IMR-90 (cell line): ENCODE measurements around the gene MAB21L4. TPM values are rescaled to one million over a fixed set of nuclear protein-coding genes. Genes with fewer than 3 reads are reported as not detected.

Experiments used
- ATAC-seq: fragments of 200-7000 bp; cut with Tn5 transposase; 2 replicates; pipeline ENCODE4 v1.9.1; 2020; ENCODE audit warnings: low read depth, mild to moderate bottlenecking, moderate library complexity
- BruUV-seq: library from RNA; stranded (reverse); fragments of 400-500 nt; replicated peaks from 2 replicates; lab custom pipeline; 2021; lab: Mats Ljungman, UMichigan
- CTCF ChIA-PET: fragments of 300-600 bp; formaldehyde crosslinking; extraction: SDS; loops from one replicate; lab custom pipeline; 2021; ENCODE audit warnings: antibody characterized with exemption; lab: Yijun Ruan, JAX
- POLR2A ChIA-PET: fragments of 300-600 bp; sonication (Branson Sonifier 250); formaldehyde crosslinking; loops from one replicate; lab custom pipeline; 2022; ENCODE audit warnings: antibody characterized with exemption; ENCODE audit not compliant: unreplicated experiment; lab: Charles Lee
- DNase-seq: peaks from one replicate; pipeline ENCODE4 v3.0.0; 2013
- H2AFZ ChIP-seq: replicated peaks from 2 replicates; pipeline ENCODE3; 2013; ENCODE audit warnings: low read length, mild to moderate bottlenecking; ENCODE audit not compliant: poor library complexity
- H2AK5ac ChIP-seq: 2 replicates; pipeline ENCODE4 v1.6.1; 2013; ENCODE audit warnings: low read depth, low read length, inconsistent platforms
- H2AK9ac ChIP-seq: replicated peaks from 2 replicates; pipeline ENCODE3; 2013; ENCODE audit warnings: mild to moderate bottlenecking, low read depth, low read length, moderate library complexity; ENCODE audit not compliant: poor library complexity
- H2BK120ac ChIP-seq: 2 replicates; pipeline ENCODE4 v1.6.1; 2013; ENCODE audit warnings: low read depth, low read length, inconsistent platforms
- H2BK15ac ChIP-seq: 3 replicates; pipeline ENCODE4 v1.6.1; 2013; ENCODE audit warnings: low read depth, low read length, inconsistent platforms
- H2BK20ac ChIP-seq: 2 replicates; pipeline ENCODE4 v1.6.1; 2013; ENCODE audit warnings: low read depth, mild to moderate bottlenecking, inconsistent platforms, low read length, moderate library complexity
- H2BK5ac ChIP-seq: 2 replicates; pipeline ENCODE4 v1.6.1; 2013; ENCODE audit warnings: mild to moderate bottlenecking, low read depth, low read length, inconsistent platforms; ENCODE audit not compliant: poor library complexity, severe bottlenecking
- H3K14ac ChIP-seq: replicated peaks from 2 replicates; pipeline ENCODE4 v1.6.1; 2013; ENCODE audit warnings: low read depth, low read length, inconsistent platforms
- H3K18ac ChIP-seq: 2 replicates; pipeline ENCODE4 v1.6.1; 2013; ENCODE audit warnings: low read depth, low read length, control low read depth
- H3K23ac ChIP-seq: 2 replicates; pipeline ENCODE4 v1.6.1; 2013; ENCODE audit warnings: low read depth, low read length, inconsistent platforms
- H3K27ac ChIP-seq: 2 replicates; pipeline ENCODE4 v1.5.1; 2013; ENCODE audit warnings: mild to moderate bottlenecking, control low read depth, low read length; ENCODE audit not compliant: insufficient read depth
- H3K27me3 ChIP-seq: 2 replicates; pipeline ENCODE4 v1.6.1; 2013; ENCODE audit warnings: low read length; ENCODE audit not compliant: control insufficient read depth, insufficient read depth
- H3K36me3 ChIP-seq: 2 replicates; pipeline ENCODE4 v1.6.1; 2013; ENCODE audit warnings: low read length, mixed read lengths; ENCODE audit not compliant: control insufficient read depth, insufficient read depth
- H3K4ac ChIP-seq: 2 replicates; pipeline ENCODE4 v1.6.1; 2013; ENCODE audit warnings: low read depth, low read length, inconsistent platforms
- H3K4me1 ChIP-seq: 2 replicates; pipeline ENCODE4 v1.6.1; 2013; ENCODE audit warnings: low read length, mixed read lengths; ENCODE audit not compliant: control insufficient read depth, insufficient read depth
- H3K4me2 ChIP-seq: 2 replicates; pipeline ENCODE4 v1.6.1; 2013; ENCODE audit warnings: low read depth, mild to moderate bottlenecking, control low read depth, low read length, moderate library complexity
- H3K4me3 ChIP-seq: 2 replicates; pipeline ENCODE4 v1.5.1; 2013; ENCODE audit warnings: low read depth, mild to moderate bottlenecking, control low read depth, low read length, moderate library complexity; ENCODE audit not compliant: insufficient read depth
- H3K56ac ChIP-seq: 2 replicates; pipeline ENCODE4 v1.6.1; 2013; ENCODE audit warnings: low read length, inconsistent platforms; ENCODE audit not compliant: insufficient read depth; ENCODE audit errors: extremely low read depth
- H3K79me1 ChIP-seq, 2 experiments: 2 replicates each; pipeline ENCODE4 v1.6.1; 2013; ENCODE audit warnings: low read length in 2 of 2, inconsistent platforms in 1 of 2, low read depth in 1 of 2
- H3K9ac ChIP-seq: 2 replicates; pipeline ENCODE4 v1.6.1; 2013; ENCODE audit warnings: low read depth, low read length, control low read depth
- H3K9me1 ChIP-seq: 2 replicates; pipeline ENCODE4 v1.6.1; 2013; ENCODE audit warnings: low read length, inconsistent platforms; ENCODE audit not compliant: insufficient read depth
- H3K9me3 ChIP-seq: 2 replicates; pipeline ENCODE4 v1.6.1; 2013; ENCODE audit warnings: low read length; ENCODE audit not compliant: control insufficient read depth, insufficient read depth
- H4K20me1 ChIP-seq: 2 replicates; pipeline ENCODE4 v1.6.1; 2013; ENCODE audit warnings: low read length, inconsistent platforms; ENCODE audit not compliant: insufficient read depth
- H4K5ac ChIP-seq: 2 replicates; pipeline ENCODE4 v1.6.1; 2013; ENCODE audit warnings: mild to moderate bottlenecking, low read depth, low read length, control low read depth
- H4K8ac ChIP-seq, 2 experiments: 2 replicates each; pipeline ENCODE4 v1.6.1; 2013; ENCODE audit warnings: low read depth in 2 of 2, low read length in 2 of 2, control low read depth in 1 of 2, inconsistent platforms in 1 of 2
- H4K91ac ChIP-seq: 2 replicates; pipeline ENCODE4 v1.6.1; 2013; ENCODE audit warnings: low read depth, low read length, inconsistent platforms; ENCODE audit not compliant: insufficient read depth
- BHLHE40 ChIP-seq: fragments of 150-350 bp; IDR thresholded peaks from 2 replicates; pipeline ENCODE4 v1.6.1; 2016; ENCODE audit warnings: mild to moderate bottlenecking, low read depth, low read length
- CEBPB ChIP-seq: IDR thresholded peaks from 2 replicates; pipeline ENCODE4 v1.6.1; 2012; ENCODE audit warnings: low read depth, low read length, improper control_type of control experiment
- CHD1 ChIP-seq: IDR thresholded peaks from 2 replicates; pipeline ENCODE4 v1.6.1; 2012; ENCODE audit warnings: low read depth, low read length, improper control_type of control experiment
- CTCF ChIP-seq: conservative IDR thresholded peaks from 2 replicates; pipeline ENCODE4 v1.5.1; 2012; ENCODE audit warnings: mild to moderate bottlenecking, low read depth, low read length, improper control_type of control experiment
- FOS ChIP-seq: fragments of 150-350 bp; IDR thresholded peaks from 2 replicates; pipeline ENCODE4 v1.6.1; 2016; ENCODE audit warnings: low read depth, low read length
- MAFK ChIP-seq: IDR thresholded peaks from 2 replicates; pipeline ENCODE4 v1.6.1; 2012; ENCODE audit warnings: low read depth, low read length, improper control_type of control experiment
- MAZ ChIP-seq: IDR thresholded peaks from 2 replicates; pipeline ENCODE4 v1.6.1; 2012; ENCODE audit warnings: low read depth, mild to moderate bottlenecking, low read length, improper control_type of control experiment, moderate library complexity, borderline replicate concordance
- MXI1 ChIP-seq: IDR thresholded peaks from 2 replicates; pipeline ENCODE4 v1.6.1; 2012; ENCODE audit warnings: low read depth, mild to moderate bottlenecking, low read length, moderate library complexity, borderline replicate concordance
- NFE2L2 ChIP-seq: fragments of 150-350 bp; IDR thresholded peaks from 2 replicates; pipeline ENCODE4 v1.6.1; 2016; ENCODE audit warnings: low read depth, mild to moderate bottlenecking, low read length
- POLR2A ChIP-seq: IDR thresholded peaks from 2 replicates; pipeline ENCODE4 v1.6.1; 2012; ENCODE audit warnings: mild to moderate bottlenecking, low read depth, low read length
- RAD21 ChIP-seq: IDR thresholded peaks from 2 replicates; pipeline ENCODE4 v1.6.1; 2012; ENCODE audit warnings: low read length, improper control_type of control experiment
- RCOR1 ChIP-seq: IDR thresholded peaks from 2 replicates; pipeline ENCODE4 v1.6.1; 2012; ENCODE audit warnings: mild to moderate bottlenecking, low read length, improper control_type of control experiment; ENCODE audit not compliant: insufficient replicate concordance
- RFX5 ChIP-seq: IDR thresholded peaks from 2 replicates; pipeline ENCODE4 v1.8.0; 2012; ENCODE audit warnings: low read depth, mild to moderate bottlenecking, low read length, moderate library complexity
- SMC3 ChIP-seq: fragments of 150-350 bp; IDR thresholded peaks from 2 replicates; pipeline ENCODE4 v1.6.1; 2016; ENCODE audit warnings: low read depth, mild to moderate bottlenecking, antibody characterized with exemption, low read length, moderate library complexity
- WGBS, 2 experiments: methylation state at CpG; one replicate each; pipeline versions ENCODE4 v1.1.5 to v1.1.7; 2013; ENCODE audit warnings: missing lambda C conversion rate in 2 of 2; ENCODE audit not compliant: insufficient read length in 1 of 2; ENCODE audit errors: extremely low coverage in 2 of 2; 5-methylcytosine and 5-hydroxymethylcytosine counted together
- dilution Hi-C: fragments of 300-500 bp; cut with HindIII; formaldehyde crosslinking; loops from one replicate; pipeline ENCODE4 v1.14.3; 2018; ENCODE audit warnings: low sequenced_read_pairs; ENCODE audit not compliant: unreplicated experiment
- in situ Hi-C: fragments of 300-500 bp; cut with MboI; formaldehyde crosslinking; loops from 3 replicates; pipeline ENCODE4 v1.14.3; 2019; ENCODE audit warnings: low sequenced_read_pairs, inconsistent platforms, mixed read lengths
- intact Hi-C: fragments of 100-400 bp; cut with micrococcal nuclease; formaldehyde crosslinking; loops from 2 replicates; pipeline ENCODE4 v1.10.0; 2022
- polyA plus RNA-seq, 3 experiments: library from polyadenylated mRNA; depleted of rRNA; stranded (reverse); fragments of >200 nt; gene quantifications; 2 replicates each; pipeline ENCODE4 v1.2.3, GENCODE V29; 2012; ENCODE audit warnings: low replicate concordance in 1 of 3
- total RNA-seq: library from RNA; depleted of rRNA; stranded (reverse); fragments of >200 nt; gene quantifications from 2 replicates; pipeline ENCODE4 v1.2.3, GENCODE V29; 2012
- TF ChIP-seq, protein P1 (sequence below): fragments of 150-350 bp; IDR thresholded peaks from 2 replicates; pipeline ENCODE4 v1.6.1; 2017; ENCODE audit warnings: mild to moderate bottlenecking, antibody characterized with exemption, low read length, low read depth
- TF ChIP-seq, protein P2 (sequence below): fragments of 150-350 bp; IDR thresholded peaks from 2 replicates; pipeline ENCODE4 v1.6.1; 2016; ENCODE audit warnings: low read depth, mild to moderate bottlenecking, low read length, moderate library complexity, borderline replicate concordance

Gene MAB21L4
- total and polyA plus RNA-seq, 2 of the 4 experiments (the other 2 are of a cell fraction), result not detected

DNA sequence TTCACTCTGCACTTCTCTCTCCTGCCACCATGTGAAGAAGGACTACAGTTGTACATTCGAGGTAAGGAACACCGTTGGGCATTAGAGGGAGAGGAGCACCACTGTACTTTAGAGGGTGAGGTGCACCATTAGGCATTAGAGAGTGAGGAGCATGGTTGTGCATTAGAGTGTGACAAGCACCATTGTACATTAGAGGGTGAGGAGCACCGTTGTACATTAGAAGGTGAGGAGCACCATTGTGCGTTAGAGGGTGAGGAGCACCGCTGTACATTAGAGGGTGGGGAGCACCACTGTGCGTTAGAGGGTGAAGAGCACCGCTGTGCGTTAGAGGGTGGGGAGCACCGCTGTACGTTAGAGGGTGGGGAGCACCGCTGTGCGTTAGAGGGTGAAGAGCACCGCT is 48.1 kb downstream of the MAB21L4 start:
- in situ Hi-C loops, result loop anchor here (10.0 kb wide), 1 partner anchor 343 kb away; no protein-coding TSS in a partner anchor
- H2AK9ac ChIP-seq, result no peak overlapping the region
- no peak for TF ChIP-seq NFE2L2
- TF ChIP-seq MXI1, result no peak
- TF ChIP-seq FOS, result no peak
- no peak for TF ChIP-seq RAD21
- TF ChIP-seq RFX5, result no peak
- TF ChIP-seq RCOR1, result no peak
- no peak for TF ChIP-seq BHLHE40
- TF ChIP-seq MAFK, result no peak
- no peak for TF ChIP-seq SMC3
- no peak for TF ChIP-seq MAZ
- no peak for TF ChIP-seq CHD1
- TF ChIP-seq, protein P1, sequence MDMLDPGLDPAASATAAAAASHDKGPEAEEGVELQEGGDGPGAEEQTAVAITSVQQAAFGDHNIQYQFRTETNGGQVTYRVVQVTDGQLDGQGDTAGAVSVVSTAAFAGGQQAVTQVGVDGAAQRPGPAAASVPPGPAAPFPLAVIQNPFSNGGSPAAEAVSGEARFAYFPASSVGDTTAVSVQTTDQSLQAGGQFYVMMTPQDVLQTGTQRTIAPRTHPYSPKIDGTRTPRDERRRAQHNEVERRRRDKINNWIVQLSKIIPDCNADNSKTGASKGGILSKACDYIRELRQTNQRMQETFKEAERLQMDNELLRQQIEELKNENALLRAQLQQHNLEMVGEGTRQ, result no peak
- TF ChIP-seq CTCF, result no peak
- TF ChIP-seq POLR2A, result no peak
- TF ChIP-seq, protein P2, sequence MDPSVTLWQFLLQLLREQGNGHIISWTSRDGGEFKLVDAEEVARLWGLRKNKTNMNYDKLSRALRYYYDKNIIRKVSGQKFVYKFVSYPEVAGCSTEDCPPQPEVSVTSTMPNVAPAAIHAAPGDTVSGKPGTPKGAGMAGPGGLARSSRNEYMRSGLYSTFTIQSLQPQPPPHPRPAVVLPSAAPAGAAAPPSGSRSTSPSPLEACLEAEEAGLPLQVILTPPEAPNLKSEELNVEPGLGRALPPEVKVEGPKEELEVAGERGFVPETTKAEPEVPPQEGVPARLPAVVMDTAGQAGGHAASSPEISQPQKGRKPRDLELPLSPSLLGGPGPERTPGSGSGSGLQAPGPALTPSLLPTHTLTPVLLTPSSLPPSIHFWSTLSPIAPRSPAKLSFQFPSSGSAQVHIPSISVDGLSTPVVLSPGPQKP, result no peak
- TF ChIP-seq CEBPB, result no peak

More for the DNA sequence above, 48.1 kb downstream of the MAB21L4 start:
- H2BK120ac ChIP-seq, result no peak overlapping the region
- no peak overlapping the region for H3K4me2 ChIP-seq
- dilution Hi-C loops (no loop called here), intact Hi-C loops (no loop called here)
- H3K18ac ChIP-seq, result no peak overlapping the region
- H2AFZ ChIP-seq, result no peak overlapping the region
- H2BK15ac ChIP-seq, result no peak overlapping the region
- no peaks in the 10 kb centered on the region for H3K9me3 ChIP-seq
- H3K36me3 ChIP-seq, result no peaks in the 10 kb centered on the region
- H3K27me3 ChIP-seq, result peaks cover 12% of the 10 kb centered on the region
- no peaks in the 10 kb centered on the region for H3K9me1 ChIP-seq
- no peak overlapping the region for H3K14ac ChIP-seq
- no peak overlapping the region for H4K91ac ChIP-seq
- no peak overlapping the region for H3K27ac ChIP-seq
- H2AK5ac ChIP-seq, result no peak overlapping the region
- H3K56ac ChIP-seq, result no peak overlapping the region
- ATAC-seq (no peak), DNase-seq (no peak)
- ChIA-PET POLR2A (no interaction called here), CTCF (no interaction called here)
- no peak overlapping the region for H2BK5ac ChIP-seq
- H4K5ac ChIP-seq, result no peak overlapping the region
- no peak overlapping the region for H3K4me3 ChIP-seq
- BruUV-seq, result no TSS peak
- H4K8ac ChIP-seq, result no peak overlapping the region
- no peak overlapping the region for H3K23ac ChIP-seq
- H3K9ac ChIP-seq, result no peak overlapping the region
- no peaks in the 10 kb centered on the region for H3K4me1 ChIP-seq
- no peaks in the 10 kb centered on the region for H3K79me1 ChIP-seq
- H4K20me1 ChIP-seq, result peaks cover 6% of the 10 kb centered on the region; the same call in 1 of the 2 replicates
- H2BK20ac ChIP-seq, result no peak overlapping the region
- WGBS, 2 experiments, result 98% methylated on average over 6 of the region's 13 CpGs; no CpG with 5 or more reads in 1 of the 2 experiments
- H3K4ac ChIP-seq, result no peak overlapping the region
